HG03558 (cell line): ENCODE measurements around the gene MALAT1.

Source experiments
- ATAC-seq: cut with Tn5 transposase; IDR thresholded peaks from one replicate; pipeline ENCODE4 v1.9.1; 2021; ENCODE audit warnings: moderate number of reproducible peaks; ENCODE audit not compliant: unreplicated experiment; ENCODE audit errors: extremely low read depth

The MALAT1 gene

DNA sequence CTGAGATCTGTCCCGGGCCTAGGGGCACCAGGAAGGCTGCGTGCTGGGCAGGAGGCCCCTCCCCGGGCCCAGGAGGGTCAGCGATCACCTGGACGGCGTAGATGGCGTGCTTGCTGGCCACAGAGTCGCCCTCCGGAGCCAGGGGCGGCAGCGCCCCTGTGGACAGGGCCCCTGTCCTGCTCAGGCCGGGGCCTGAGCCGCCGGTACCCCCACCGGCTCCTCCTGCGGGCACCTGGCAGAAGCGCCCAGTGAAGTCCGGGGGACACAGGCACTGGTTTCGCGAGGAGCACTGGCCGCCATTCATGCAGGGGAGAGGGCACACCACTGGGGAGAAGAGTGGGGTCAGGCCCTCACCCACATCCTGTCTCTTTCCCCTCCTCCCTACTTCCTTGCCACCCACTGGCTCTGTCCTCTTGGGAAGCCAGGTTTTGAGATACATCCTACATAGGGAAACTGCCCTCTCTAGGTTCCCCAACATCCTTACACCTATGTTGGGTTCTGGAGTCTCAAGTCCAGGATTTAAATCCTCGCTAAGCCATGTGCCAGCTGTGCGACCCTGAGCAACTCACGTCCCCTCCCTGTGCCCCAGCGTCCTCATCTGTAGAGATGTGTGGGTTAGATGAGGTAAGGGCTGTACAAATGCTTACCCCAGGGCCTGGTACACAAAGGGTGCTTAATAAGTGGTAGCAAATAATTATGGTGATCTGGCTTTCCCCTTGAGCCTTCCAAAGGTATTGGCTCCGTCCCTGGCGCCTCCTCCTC lies 55.4 kb downstream of the MALAT1 start:
- ATAC-seq, result no peak

DNA sequence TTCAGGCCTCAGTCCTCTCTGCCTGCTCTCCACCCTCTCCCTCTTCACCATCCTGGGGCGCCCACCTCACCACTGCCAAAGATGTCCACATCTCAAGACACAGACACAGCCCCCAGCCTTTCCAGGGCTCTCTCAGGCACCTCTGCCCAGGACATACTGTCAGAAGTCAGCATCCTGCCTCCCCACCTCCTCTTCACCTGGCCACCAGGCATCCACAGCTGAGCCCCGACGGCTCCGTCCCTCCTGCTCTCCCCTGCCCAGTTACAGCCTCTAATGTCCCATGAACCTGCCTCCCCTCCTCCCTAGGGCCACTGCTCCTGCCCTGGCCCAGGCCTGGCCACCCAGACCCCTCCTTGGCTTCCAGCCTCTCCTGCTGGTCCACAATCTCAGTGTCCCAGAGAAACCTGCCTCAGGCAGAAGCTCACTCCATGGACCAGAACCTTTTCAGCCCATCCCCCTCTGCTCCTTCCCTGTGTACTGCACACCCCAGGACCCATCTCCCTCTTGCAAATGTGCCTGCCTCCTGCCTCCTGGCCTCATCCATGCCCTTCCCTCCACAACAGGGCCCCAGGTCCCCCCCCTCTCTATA lies 56.1 kb downstream of the MALAT1 start:
- no peak for ATAC-seq

DNA sequence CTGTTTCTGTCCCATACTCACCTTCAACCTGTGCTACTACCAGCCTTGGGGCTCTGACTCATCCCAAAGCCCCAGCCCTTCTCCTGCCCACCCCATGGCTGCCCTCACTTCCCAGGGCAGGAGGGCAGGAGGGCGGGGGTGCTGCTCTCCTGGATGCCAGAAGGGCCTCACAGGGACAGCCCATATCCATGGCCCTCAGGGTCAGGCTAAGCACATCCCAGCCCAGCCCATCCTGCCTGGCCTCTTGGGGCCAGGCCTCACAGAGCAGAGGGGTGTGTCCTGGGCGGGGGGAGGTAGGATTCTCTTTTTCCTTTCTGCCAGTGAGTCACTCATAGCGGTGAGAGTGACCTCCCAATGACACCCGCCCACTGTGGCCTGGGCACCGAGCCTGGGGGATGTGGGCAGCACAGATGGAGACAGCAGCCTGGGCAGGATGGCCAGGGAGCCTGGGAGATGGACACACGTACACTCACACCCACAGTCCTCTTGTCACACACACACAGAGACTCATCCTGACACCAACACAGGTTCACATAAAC lies 56.9 kb downstream of the MALAT1 start:
- ATAC-seq, result no peak
